A549 (cell line): ENCODE data around the gene MYBPC2. TPM values are rescaled to one million over a fixed set of nuclear protein-coding genes. Genes with fewer than 3 reads are reported as not detected.
A peak's percentile ranks its signal among the peaks of the same experiment; 100 is the strongest.

Experiments
- ATAC-seq, 2 experiments: fragments of 200-7000 bp in 1 of 2; fragments of >200 bp in 1 of 2; cut with Nextera tagmentation in 1 of 2; cut with Tn5 transposase in 1 of 2; 3 replicates each; pipeline versions ENCODE4 v1.8.0 to v1.9.1; 2018 to 2020; ENCODE audit warnings: mild to moderate bottlenecking in 1 of 2, moderate library complexity in 1 of 2
- CTCF ChIA-PET: fragments of 300-600 bp; sonication (Branson Sonifier 250); formaldehyde crosslinking; extraction: SDS; loops from one replicate; lab custom pipeline; 2021; ENCODE audit warnings: antibody characterized with exemption, inconsistent platforms; lab: Yijun Ruan, JAX
- POLR2A ChIA-PET: fragments of 350-600 bp; formaldehyde crosslinking; extraction: SDS; loops from one replicate; lab custom pipeline; 2021; ENCODE audit warnings: antibody characterized with exemption, inconsistent platforms; lab: Yijun Ruan, JAX
- DNase-seq, 2 experiments: peaks; one replicate each; pipeline versions ENCODE4 v3.0.0 to v3.0.0-alpha.2; 2011 to 2016; ENCODE audit warnings: low read depth in 1 of 2, low spot score in 1 of 2
- FAIRE-seq: peaks from 2 replicates; lab custom pipeline; 2011; peaks lifted over from hg19 to GRCh38; lab: Jason Lieb, UNC
- H3K27ac ChIP-seq, 2 experiments: fragments of >200 bp; sonication (Bioruptor Twin); formaldehyde crosslinking; 3 replicates each; pipeline ENCODE4 v1.5.1; 2016 to 2017
- H3K4me1 ChIP-seq: fragments of >200 bp; sonication (Bioruptor Twin); formaldehyde crosslinking; 3 replicates; pipeline ENCODE4 v1.6.1; 2016
- H3K4me2 ChIP-seq: fragments of >200 bp; sonication (Bioruptor Twin); formaldehyde crosslinking; 3 replicates; pipeline ENCODE4 v1.6.1; 2016
- H3K4me3 ChIP-seq: fragments of >200 bp; sonication (Bioruptor Twin); formaldehyde crosslinking; 3 replicates; pipeline ENCODE4 v1.5.1; 2016
- H3K9me3 ChIP-seq: fragments of >200 bp; sonication (Bioruptor Twin); formaldehyde crosslinking; 3 replicates; pipeline ENCODE4 v1.6.1; 2016
- ATOH8 ChIP-seq: fragments of 250-450 bp; sonication (Bioruptor Pico); IDR thresholded peaks from 2 replicates; pipeline ENCODE4 v1.5.0; 2020; ENCODE audit warnings: low read depth, mild to moderate bottlenecking, moderate library complexity
- CBX2 ChIP-seq: fragments of 200-600 bp; sonication (generic); IDR thresholded peaks from 2 replicates; pipeline ENCODE4 v1.6.1; 2016; ENCODE audit warnings: low read depth, mild to moderate bottlenecking, borderline replicate concordance
- CTCF ChIP-seq: fragments of >200 bp; sonication (Bioruptor Twin); formaldehyde crosslinking; IDR thresholded peaks from 3 replicates; pipeline ENCODE4 v1.5.1; 2016
- E2F6 ChIP-seq: IDR thresholded peaks from 2 replicates; pipeline ENCODE4 v1.6.1; 2012; ENCODE audit warnings: low read depth, borderline replicate concordance
- EHF ChIP-seq: fragments of 250-450 bp; sonication (Bioruptor Pico); IDR thresholded peaks from 2 replicates; pipeline ENCODE4 v1.5.0; 2020; ENCODE audit warnings: mild to moderate bottlenecking
- ESRRA ChIP-seq: fragments of 150-350 bp; IDR thresholded peaks from 2 replicates; pipeline ENCODE4 v1.6.1; 2014; ENCODE audit warnings: mild to moderate bottlenecking, low read length, borderline replicate concordance
- FOSB ChIP-seq: fragments of 250-450 bp; sonication (Bioruptor Pico); IDR thresholded peaks from 2 replicates; pipeline ENCODE4 v1.5.0; 2020; ENCODE audit warnings: mild to moderate bottlenecking, moderate library complexity
- HES2 ChIP-seq: fragments of >200 bp; sonication (Bioruptor Twin); formaldehyde crosslinking; IDR thresholded peaks from 2 replicates; pipeline ENCODE4 v1.6.1; 2016
- HEYL ChIP-seq: fragments of 250-450 bp; sonication (Bioruptor Pico); IDR thresholded peaks from 2 replicates; pipeline ENCODE4 v1.8.0; 2021; ENCODE audit warnings: mild to moderate bottlenecking, moderate library complexity
- HOXA7 ChIP-seq: fragments of 250-450 bp; sonication (Bioruptor Pico); IDR thresholded peaks from 2 replicates; pipeline ENCODE4 v1.5.0; 2020; ENCODE audit warnings: mild to moderate bottlenecking, moderate library complexity
- JUN ChIP-seq, 2 experiments: fragments of >200 bp; sonication (Bioruptor Twin); formaldehyde crosslinking; IDR thresholded peaks; 2 replicates in 1 of 2; 3 replicates in 1 of 2; pipeline ENCODE4 v1.6.1; 2016 to 2017
- MAX ChIP-seq: IDR thresholded peaks from 2 replicates; pipeline ENCODE4 v1.6.1; 2012
- MAZ ChIP-seq: fragments of 150-350 bp; IDR thresholded peaks from 2 replicates; pipeline ENCODE4 v1.6.1; 2014; ENCODE audit warnings: antibody characterized with exemption, low read depth, low read length, borderline replicate concordance
- MYC ChIP-seq: IDR thresholded peaks from 2 replicates; pipeline ENCODE4 v1.6.1; 2012; ENCODE audit warnings: mild to moderate bottlenecking, inconsistent platforms, low read length, improper control_type of control experiment, borderline replicate concordance
- NFE2L2 ChIP-seq: fragments of 150-350 bp; conservative IDR thresholded peaks from 2 replicates; pipeline ENCODE4 v1.6.1; 2014; ENCODE audit warnings: low read length
- NPAS2 ChIP-seq: fragments of 250-450 bp; sonication (Bioruptor Pico); IDR thresholded peaks from 2 replicates; pipeline ENCODE4 v1.8.0; 2022; ENCODE audit warnings: mild to moderate bottlenecking, moderate library complexity, borderline replicate concordance
- RCOR1 ChIP-seq: fragments of 150-350 bp; IDR thresholded peaks from 2 replicates; pipeline ENCODE4 v1.6.1; 2014; ENCODE audit warnings: antibody characterized with exemption, low read length, low read depth
- RNF2 ChIP-seq: fragments of 200-600 bp; sonication (generic); IDR thresholded peaks from 2 replicates; pipeline ENCODE4 v1.6.1; 2016; ENCODE audit warnings: low read depth, mild to moderate bottlenecking, antibody characterized with exemption, moderate library complexity, borderline replicate concordance
- TP53 ChIP-seq: fragments of 250-450 bp; sonication (Bioruptor Pico); IDR thresholded peaks from 2 replicates; pipeline ENCODE4 v1.5.0; 2021; ENCODE audit warnings: mild to moderate bottlenecking, moderate library complexity
- USF2 ChIP-seq: fragments of 450-650 bp; IDR thresholded peaks from 2 replicates; pipeline ENCODE4 v1.6.1; 2014; ENCODE audit warnings: antibody characterized with exemption
- ZFP36 ChIP-seq: fragments of 450-650 bp; IDR thresholded peaks from 2 replicates; pipeline ENCODE4 v1.6.1; 2014; ENCODE audit warnings: borderline replicate concordance; ENCODE audit not compliant: partially characterized antibody
- ZNF302 ChIP-seq: fragments of 250-450 bp; sonication (Bioruptor Pico); IDR thresholded peaks from 2 replicates; pipeline ENCODE4 v1.9.0; 2021; ENCODE audit warnings: inconsistent platforms, mild to moderate bottlenecking, moderate library complexity
- ZSCAN20 ChIP-seq: fragments of 250-450 bp; sonication (Bioruptor Pico); IDR thresholded peaks from 2 replicates; pipeline ENCODE4 v1.8.0; 2022; ENCODE audit warnings: mild to moderate bottlenecking, moderate library complexity
- WGBS: methylation state at CpG from one replicate; pipeline ENCODE4 v1.1.6; 2017; ENCODE audit errors: missing lambda C conversion rate; 5-methylcytosine and 5-hydroxymethylcytosine counted together
- polyA plus RNA-seq, 4 experiments: library from polyadenylated mRNA; depleted of rRNA in 3 of 4; stranded (reverse); fragments of >200 nt; fragmentation: RNase III in 1 of 4; extraction: RNeasy Plus Mini Kit Qiagen cat#74134 plus additional on column Dnase treatment in 1 of 4; gene quantifications; 2 replicates in 3 of 4; 3 replicates in 1 of 4; pipeline ENCODE4 v1.2.3, GENCODE V29; 2011 to 2017

The MYBPC2 gene
- polyA plus RNA-seq, 2 of the 4 experiments (the other 2 are of a cell fraction): 0.10 TPM; not detected in 1

GRCh38 chr19:50465986-50466705, 33.5 kb downstream of the MYBPC2 start:
- Histone ChIP-seq H3K27ac (0 out of 6 replicates have a peak overlapping the region, but pooled peaks of 1 of the 2 experiments have one; percentile 4), H3K4me1 (no peaks in the 10 kb centered on the region), H3K4me2 (no peak overlapping the region), H3K9me3 (no peaks in the 10 kb centered on the region), H3K4me3 (no peak overlapping the region)
- FAIRE-seq: no peak
- ATAC-seq: peak; percentile 41 to 74; a peak in 4 of 6 replicates
- DNase-seq: peak; percentile 49 to 64
- ChIA-PET POLR2A (interaction anchor here (0.5 to 2.2 kb wide), 2 partner anchors 30 to 97 kb away, joined by 5 to 6 read pairs; no protein-coding TSS in a partner anchor), CTCF (interaction anchor here (0.6 to 7.5 kb wide), 15 partner anchors 8 to 318 kb away, joined by 3 to 175 read pairs (median 4); partner anchors contain the start of gene NAPSA)
- 64% methylated on average over 18 of the region's 29 CpGs for WGBS
- TF ChIP-seq CTCF (no peak), USF2 (no peak), RCOR1 (no peak), HOXA7 (CRISPR knock-in tag) (no peak), NPAS2 (CRISPR knock-in tag) (no peak), ZNF302 (CRISPR knock-in tag) (no peak), JUN (IDR thresholded peaks at IDR 0.05) (no peak), CBX2 (no peak), HEYL (no peak), EHF (CRISPR knock-in tag) (no peak), MAX (no peak), ZFP36 (no peak), HES2 (no peak), ESRRA (no peak), ZSCAN20 (CRISPR knock-in tag) (no peak), FOSB (no peak), MYC (no peak)

- POLR2A ChIA-PET: no interaction called here
- TF ChIP-seq MAX: no peak
- TF ChIP-seq ZFP36: no peak
- TF ChIP-seq MAZ: no peak
- no peak for TF ChIP-seq TP53 (CRISPR knock-in tag)
- TF ChIP-seq MYC: no peak
- TF ChIP-seq FOSB: no peak
- TF ChIP-seq USF2: no peak
- no peak for TF ChIP-seq RNF2
- TF ChIP-seq E2F6: no peak
- TF ChIP-seq ATOH8: no peak
- no peak for TF ChIP-seq ZNF302 (CRISPR knock-in tag)
- no peak for TF ChIP-seq NFE2L2
- Histone ChIP-seq H3K9me3 (no peaks in the 10 kb centered on the region), H3K4me3 (no peak overlapping the region), H3K4me1 (no peaks in the 10 kb centered on the region), H3K27ac (no peak overlapping the region), H3K4me2 (no peak overlapping the region)
- 85% methylated on average over 11 of the region's 11 CpGs for WGBS
- ATAC-seq: no peak
- DNase-seq: no peak
- no peak for FAIRE-seq
- CTCF ChIA-PET: interaction anchor here (0.6 to 7.5 kb wide), 9 partner anchors 8 to 1100 kb away, joined by 3 to 175 read pairs (median 5); partner anchors contain the start of gene NAPSA
These were observed 34.0 kb downstream of the MYBPC2 start for GRCh38 chr19:50466706-50467039.
